Stimulated activated naive CD8-positive, alpha-beta T cell treated with anti-CD3 and anti-CD28 coated beads, Interleukin-15, Interleukin-2, amounts not matched to agents 100 ng/mL and 50 ng/mL, for 24 hours (primary cell): ENCODE results near the gene AQP9.
"Not testable (repeated sequence)": the region's sequence is repeated elsewhere in the genome, so short reads cannot be mapped to it uniquely, and the experiment has no call there.

Experiments used
- H3K27ac Mint-ChIP-seq: one replicate; pipeline ENCODE4 v1.8.0; 2021; ENCODE audit warnings: mild to moderate bottlenecking, mixed read lengths
- H3K27me3 Mint-ChIP-seq: one replicate; pipeline ENCODE4 v1.8.0; 2021; ENCODE audit warnings: mixed read lengths
- H3K36me3 Mint-ChIP-seq: one replicate; pipeline ENCODE4 v1.8.0; 2021; ENCODE audit warnings: low read depth, mixed read lengths
- H3K4me1 Mint-ChIP-seq: one replicate; pipeline ENCODE4 v1.8.0; 2021; ENCODE audit warnings: low read depth, mixed read lengths
- H3K4me3 Mint-ChIP-seq: one replicate; pipeline ENCODE4 v1.8.0; 2021; ENCODE audit warnings: mild to moderate bottlenecking, mixed read lengths
- H3K9me3 Mint-ChIP-seq: one replicate; pipeline ENCODE4 v1.8.0; 2021; ENCODE audit warnings: mixed read lengths

AQP9 gene

GRCh38 chr15:58138106-58138505 lies at the start of gene AQP9:
Gene AQP9, plus strand, starts transcription at chr15:58138381. Its CDS starts 185 bp downstream, at chr15:58138566.
- Mint-ChIP-seq H3K4me1 (peaks cover 6% of the 10 kb centered on the region), H3K27me3 (peaks cover 21% of the 10 kb centered on the region), H3K36me3 (no peaks in the 10 kb centered on the region), H3K9me3 (no peaks in the 10 kb centered on the region), H3K4me3 (no peak within 1 kb of the TSS), H3K27ac (no peak within 1 kb of the TSS)

GRCh38 chr15:58095415-58095814 lies 42.8 kb upstream of the AQP9 start:
- no peak overlapping the region for H3K4me3 Mint-ChIP-seq
- H3K9me3 Mint-ChIP-seq, result no peaks in the 10 kb centered on the region
- H3K4me1 Mint-ChIP-seq, result no peaks in the 10 kb centered on the region
- H3K27me3 Mint-ChIP-seq, result peaks cover 44% of the 10 kb centered on the region
- H3K36me3 Mint-ChIP-seq, result no peaks in the 10 kb centered on the region
- no peak overlapping the region for H3K27ac Mint-ChIP-seq

- H3K27ac Mint-ChIP-seq, result no peak overlapping the region
- H3K36me3 Mint-ChIP-seq, result no peaks in the 10 kb centered on the region
- peaks cover 47% of the 10 kb centered on the region for H3K27me3 Mint-ChIP-seq
- no peaks in the 10 kb centered on the region for H3K4me1 Mint-ChIP-seq
- no peak overlapping the region for H3K4me3 Mint-ChIP-seq
- no peaks in the 10 kb centered on the region for H3K9me3 Mint-ChIP-seq
Measured at GRCh38 chr15:58096529-58097084, 41.6 kb upstream of the AQP9 start.

GRCh38 chr15:58103482-58103881 lies 34.7 kb upstream of the AQP9 start:
- Mint-ChIP-seq H3K4me3 (no peak overlapping the region), H3K27ac (no peak overlapping the region), H3K36me3 (no peaks in the 10 kb centered on the region), H3K27me3 (peaks cover 63% of the 10 kb centered on the region), H3K9me3 (peaks cover 4% of the 10 kb centered on the region), H3K4me1 (no peaks in the 10 kb centered on the region)

- Mint-ChIP-seq H3K4me1 (no peaks in the 10 kb centered on the region), H3K27ac (no peak overlapping the region), H3K9me3 (peaks cover 4% of the 10 kb centered on the region), H3K4me3 (no peak overlapping the region), H3K27me3 (peaks cover 41% of the 10 kb centered on the region), H3K36me3 (no peaks in the 10 kb centered on the region)
Measured at GRCh38 chr15:58108117-58108516, 30.1 kb upstream of the AQP9 start.

GRCh38 chr15:58109419-58109818 lies 28.8 kb upstream of the AQP9 start:
- no peaks in the 10 kb centered on the region for H3K9me3 Mint-ChIP-seq
- no peaks in the 10 kb centered on the region for H3K36me3 Mint-ChIP-seq
- H3K4me1 Mint-ChIP-seq, result no peaks in the 10 kb centered on the region
- H3K27me3 Mint-ChIP-seq, result peaks cover 35% of the 10 kb centered on the region
- H3K4me3 Mint-ChIP-seq, result no peak overlapping the region
- H3K27ac Mint-ChIP-seq, result no peak overlapping the region

- H3K4me1 Mint-ChIP-seq, result no peaks in the 10 kb centered on the region
Measured at GRCh38 chr15:58110999-58111717, 27.0 kb upstream of the AQP9 start.

GRCh38 chr15:58111718-58112104 lies 26.5 kb upstream of the AQP9 start:
- Mint-ChIP-seq H3K4me3 (no peak overlapping the region), H3K27ac (no peak overlapping the region), H3K36me3 (no peaks in the 10 kb centered on the region), H3K27me3 (peaks cover 33% of the 10 kb centered on the region), H3K4me1 (no peaks in the 10 kb centered on the region), H3K9me3 (no peaks in the 10 kb centered on the region)

More at GRCh38 chr15:58110999-58111717, 27.0 kb upstream of the AQP9 start:
- no peaks in the 10 kb centered on the region for H3K9me3 Mint-ChIP-seq
- H3K4me3 Mint-ChIP-seq, result no peak overlapping the region
- no peak overlapping the region for H3K27ac Mint-ChIP-seq
- peaks cover 36% of the 10 kb centered on the region for H3K27me3 Mint-ChIP-seq
- no peaks in the 10 kb centered on the region for H3K36me3 Mint-ChIP-seq

- H3K9me3 Mint-ChIP-seq, H3K4me3 Mint-ChIP-seq, H3K27ac Mint-ChIP-seq, H3K36me3 Mint-ChIP-seq, H3K4me1 Mint-ChIP-seq: not testable (repeated sequence)
- H3K27me3 Mint-ChIP-seq, result peaks cover 32% of the 10 kb centered on the region
Measured at GRCh38 chr15:58113358-58113757, 24.8 kb upstream of the AQP9 start.

- no peaks in the 10 kb centered on the region for H3K36me3 Mint-ChIP-seq
- peaks cover 32% of the 10 kb centered on the region for H3K27me3 Mint-ChIP-seq
- H3K9me3 Mint-ChIP-seq, result no peaks in the 10 kb centered on the region
- H3K4me3 Mint-ChIP-seq, result no peak overlapping the region
- H3K4me1 Mint-ChIP-seq, result no peaks in the 10 kb centered on the region
- H3K27ac Mint-ChIP-seq, result no peak overlapping the region
Measured at GRCh38 chr15:58114388-58114787, 23.8 kb upstream of the AQP9 start.

GRCh38 chr15:58114812-58115211 lies 23.4 kb upstream of the AQP9 start:
- H3K36me3 Mint-ChIP-seq, result no peaks in the 10 kb centered on the region

GRCh38 chr15:58115692-58116091 lies 22.5 kb upstream of the AQP9 start:
- no peaks in the 10 kb centered on the region for H3K36me3 Mint-ChIP-seq
- no peaks in the 10 kb centered on the region for H3K4me1 Mint-ChIP-seq
- H3K4me3 Mint-ChIP-seq, result no peak overlapping the region
- H3K27ac Mint-ChIP-seq, result no peak overlapping the region
- no peaks in the 10 kb centered on the region for H3K9me3 Mint-ChIP-seq
- H3K27me3 Mint-ChIP-seq, result peaks cover 36% of the 10 kb centered on the region

More at GRCh38 chr15:58114812-58115211, 23.4 kb upstream of the AQP9 start:
- H3K4me3 Mint-ChIP-seq, result no peak overlapping the region
- H3K27ac Mint-ChIP-seq, result no peak overlapping the region
- H3K4me1 Mint-ChIP-seq, result no peaks in the 10 kb centered on the region
- H3K27me3 Mint-ChIP-seq, result peaks cover 32% of the 10 kb centered on the region
- no peaks in the 10 kb centered on the region for H3K9me3 Mint-ChIP-seq

GRCh38 chr15:58117619-58118018 lies 20.6 kb upstream of the AQP9 start:
- H3K9me3 Mint-ChIP-seq, result no peaks in the 10 kb centered on the region

GRCh38 chr15:58118272-58118671 lies 19.9 kb upstream of the AQP9 start:
- H3K36me3 Mint-ChIP-seq, result no peaks in the 10 kb centered on the region
- H3K4me3 Mint-ChIP-seq, result no peak overlapping the region
- H3K27me3 Mint-ChIP-seq, result peaks cover 21% of the 10 kb centered on the region
- H3K4me1 Mint-ChIP-seq, result no peaks in the 10 kb centered on the region
- no peak overlapping the region for H3K27ac Mint-ChIP-seq
- H3K9me3 Mint-ChIP-seq, result no peaks in the 10 kb centered on the region

More at GRCh38 chr15:58117619-58118018, 20.6 kb upstream of the AQP9 start:
- H3K27ac Mint-ChIP-seq, result no peak overlapping the region
- H3K27me3 Mint-ChIP-seq, result peaks cover 28% of the 10 kb centered on the region
- H3K36me3 Mint-ChIP-seq, result no peaks in the 10 kb centered on the region
- no peak overlapping the region for H3K4me3 Mint-ChIP-seq
- no peaks in the 10 kb centered on the region for H3K4me1 Mint-ChIP-seq

- Mint-ChIP-seq H3K9me3 (no peaks in the 10 kb centered on the region), H3K27me3 (peaks cover 21% of the 10 kb centered on the region), H3K4me3 (no peak overlapping the region), H3K4me1 (no peaks in the 10 kb centered on the region), H3K36me3 (no peaks in the 10 kb centered on the region), H3K27ac (no peak overlapping the region)
Measured at GRCh38 chr15:58119016-58119415, 19.2 kb upstream of the AQP9 start.

- peaks cover 5% of the 10 kb centered on the region for H3K9me3 Mint-ChIP-seq
- peaks cover 23% of the 10 kb centered on the region for H3K27me3 Mint-ChIP-seq
- H3K36me3 Mint-ChIP-seq, result peaks cover 3% of the 10 kb centered on the region
- H3K27ac Mint-ChIP-seq, result no peak overlapping the region
- H3K4me3 Mint-ChIP-seq, result no peak overlapping the region
- no peaks in the 10 kb centered on the region for H3K4me1 Mint-ChIP-seq
Measured at GRCh38 chr15:58124585-58124984, 13.6 kb upstream of the AQP9 start.
